GM19035 (cell line): ENCODE data around the gene CEACAM3.

Source experiments
- ATAC-seq: cut with Tn5 transposase; IDR thresholded peaks from one replicate; pipeline ENCODE4 v1.9.1; 2021; ENCODE audit not compliant: unreplicated experiment

CEACAM3 gene

GRCh38 chr19:41844601-41845000 lies 48.2 kb downstream of the CEACAM3 start, which contains the start of gene LYPD4:
LYPD4 (minus strand) TSS chr19:41844683; CDS start chr19:41839285, 5,398 bp downstream.
- ATAC-seq = no peak

GRCh38 chr19:41845001-41845050 lies 48.4 kb downstream of the CEACAM3 start, which contains the start of gene DMRTC2:
DMRTC2 (plus strand) TSS chr19:41845042; CDS start chr19:41847429, 2,387 bp downstream.
- ATAC-seq = no peak

GRCh38 chr19:41845051-41845590 lies 48.7 kb downstream of the CEACAM3 start:
- ATAC-seq = no peak

- ATAC-seq = no peak
Observed at GRCh38 chr19:41847351-41848105, 51.1 kb downstream of the CEACAM3 start.

- ATAC-seq = no peak
Observed at GRCh38 chr19:41848666-41849065, 52.3 kb downstream of the CEACAM3 start.

GRCh38 chr19:41849067-41849466 lies 52.7 kb downstream of the CEACAM3 start:
- no peak for ATAC-seq

GRCh38 chr19:41850381-41850780 lies 54.0 kb downstream of the CEACAM3 start:
- no peak for ATAC-seq

GRCh38 chr19:41851456-41851855 lies 55.1 kb downstream of the CEACAM3 start:
- no peak for ATAC-seq

GRCh38 chr19:41853344-41853743 lies 57.0 kb downstream of the CEACAM3 start:
- ATAC-seq = no peak

- no peak for ATAC-seq
Observed at GRCh38 chr19:41853768-41854167, 57.4 kb downstream of the CEACAM3 start.

GRCh38 chr19:41859213-41859617 lies 62.8 kb downstream of the CEACAM3 start:
- no peak for ATAC-seq

- ATAC-seq = peak; percentile 83
Observed at GRCh38 chr19:41859618-41860418, 63.4 kb downstream of the CEACAM3 start, which contains the start of gene RPS19. RPS19 (plus strand) TSS chr19:41860255; CDS start chr19:41860775, 520 bp downstream.

GRCh38 chr19:41860419-41861115 lies 64.2 kb downstream of the CEACAM3 start:
- ATAC-seq = no peak
